ENCODE results near the gene ZNFX1. TPM values are rescaled to one million over a fixed set of nuclear protein-coding genes. Genes with fewer than 3 reads are reported as not detected.

Gene ZNFX1
- total RNA-seq = 26.5 TPM

GRCh38 chr20:49278036-49278817 is at the start of gene ZNFX1:
ZNFX1 (minus strand) TSS chr20:49278057; CDS start chr20:49275839, 2,218 bp downstream.

DNA sequence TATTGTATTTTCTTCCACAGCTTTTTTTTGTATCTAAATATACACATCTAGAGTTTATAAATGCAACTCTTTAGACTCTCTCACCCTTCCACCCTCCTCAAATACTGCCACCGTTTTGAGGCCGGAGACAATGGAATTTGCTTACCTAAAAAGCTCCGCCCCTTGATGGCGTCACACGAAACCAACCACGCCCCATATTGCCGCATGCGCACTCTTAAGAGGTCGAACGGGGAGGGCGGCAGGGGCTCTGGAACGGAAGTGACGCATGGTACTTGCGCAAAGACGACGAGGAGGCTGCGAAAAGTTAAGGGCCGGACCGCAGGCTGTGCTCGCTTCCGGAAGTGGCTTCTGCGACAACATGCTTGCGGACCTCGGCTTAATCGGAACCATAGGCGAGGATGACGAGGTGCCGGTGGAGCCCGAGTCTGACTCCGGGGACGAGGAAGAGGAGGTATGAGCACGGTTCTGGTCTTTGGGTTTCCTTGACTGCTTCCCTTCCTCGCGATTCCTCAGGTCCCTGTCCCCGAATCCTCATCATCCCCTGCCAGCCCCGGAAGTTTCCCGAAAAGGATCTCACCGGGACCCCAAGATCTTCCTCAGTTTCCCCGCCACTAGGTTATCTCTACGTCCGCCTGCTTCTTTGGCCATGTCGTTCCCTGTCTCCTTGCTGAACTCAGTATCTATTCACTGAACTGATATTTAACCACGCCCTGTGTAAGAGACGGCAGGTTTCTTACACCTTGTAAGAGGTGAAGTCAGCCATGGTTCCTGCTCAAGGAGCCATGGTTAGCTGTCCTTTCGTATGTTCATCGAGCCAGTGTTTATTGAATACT is 58.5 kb downstream of the ZNFX1 start, which contains the start of gene DDX27:
TSS of gene DDX27 (plus strand) at position 326 of the 833 bp plus-strand sequence. CDS start at position 359, 33 bp downstream.

Other genes with a start within 250 kb of the ZNFX1 start
- 88.4 TPM for gene CSE1L, start 231.7 kb downstream of the ZNFX1 start, total RNA-seq
- gene STAU1, start 89.7 kb downstream of the ZNFX1 start, total RNA-seq = 81.9 TPM
- 30.2 TPM for gene DDX27, start 58.6 kb downstream of the ZNFX1 start, total RNA-seq
- 21.7 TPM for gene KCNB1, start 204.6 kb upstream of the ZNFX1 start, total RNA-seq